Measurements from ENCODE around the gene GTF3C2. TPM values are rescaled to one million over a fixed set of nuclear protein-coding genes. Genes with fewer than 3 reads are reported as not detected.

Gene GTF3C2
- total and polyA plus RNA-seq, 4 donors = 9.7 to 20.6 (median 14.7) TPM

GRCh38 chr2:27393225-27393624 is 36.7 kb upstream of the GTF3C2 start (continued):
- TF ChIP-seq, protein P1, sequence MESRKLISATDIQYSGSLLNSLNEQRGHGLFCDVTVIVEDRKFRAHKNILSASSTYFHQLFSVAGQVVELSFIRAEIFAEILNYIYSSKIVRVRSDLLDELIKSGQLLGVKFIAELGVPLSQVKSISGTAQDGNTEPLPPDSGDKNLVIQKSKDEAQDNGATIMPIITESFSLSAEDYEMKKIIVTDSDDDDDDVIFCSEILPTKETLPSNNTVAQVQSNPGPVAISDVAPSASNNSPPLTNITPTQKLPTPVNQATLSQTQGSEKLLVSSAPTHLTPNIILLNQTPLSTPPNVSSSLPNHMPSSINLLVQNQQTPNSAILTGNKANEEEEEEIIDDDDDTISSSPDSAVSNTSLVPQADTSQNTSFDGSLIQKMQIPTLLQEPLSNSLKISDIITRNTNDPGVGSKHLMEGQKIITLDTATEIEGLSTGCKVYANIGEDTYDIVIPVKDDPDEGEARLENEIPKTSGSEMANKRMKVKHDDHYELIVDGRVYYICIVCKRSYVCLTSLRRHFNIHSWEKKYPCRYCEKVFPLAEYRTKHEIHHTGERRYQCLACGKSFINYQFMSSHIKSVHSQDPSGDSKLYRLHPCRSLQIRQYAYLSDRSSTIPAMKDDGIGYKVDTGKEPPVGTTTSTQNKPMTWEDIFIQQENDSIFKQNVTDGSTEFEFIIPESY (IDR thresholded peaks at IDR 0.05) = no peak
- TF ChIP-seq HNF4G (IDR thresholded peaks at IDR 0.05) = no peak

DNA sequence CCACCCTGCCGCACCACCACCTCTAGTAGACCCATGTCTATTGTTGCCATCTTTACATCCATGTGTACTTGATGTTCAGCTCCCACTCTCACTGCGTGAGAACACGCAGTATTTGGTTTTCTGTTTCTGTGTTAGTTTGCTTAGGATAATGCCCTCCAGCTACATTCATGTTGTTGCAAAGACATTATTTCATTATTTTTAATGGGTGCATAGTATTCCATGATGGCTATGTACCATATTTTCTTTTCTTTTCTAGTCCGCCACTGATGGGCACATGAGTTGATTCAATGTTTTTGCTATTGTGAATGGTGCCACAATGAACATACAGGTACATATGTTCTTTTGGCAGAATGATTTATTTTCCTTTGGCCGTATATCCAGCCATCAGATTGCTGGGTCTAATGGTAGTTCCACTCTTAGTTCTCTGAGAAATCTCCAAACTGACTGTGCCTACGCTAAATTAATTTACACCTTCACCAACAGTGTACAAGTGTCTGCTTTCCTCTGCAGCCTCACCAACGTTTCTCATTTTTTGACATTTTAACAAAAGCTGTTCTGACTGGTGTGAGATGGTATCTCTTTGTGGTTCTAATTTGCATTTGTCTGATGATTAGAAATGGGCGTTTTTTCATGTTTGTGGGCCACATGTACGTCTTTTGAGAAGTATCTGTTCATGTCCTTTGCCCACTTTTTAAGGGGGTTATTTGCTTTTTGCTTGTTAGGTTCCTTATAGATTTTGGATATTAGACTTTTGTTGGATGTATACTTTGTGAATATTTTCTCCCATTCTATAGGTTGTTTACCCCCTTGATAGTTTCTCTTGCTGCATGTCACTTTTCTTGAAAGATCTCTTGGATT is 34.5 kb upstream of the GTF3C2 start:
- TF ChIP-seq, protein P2, sequence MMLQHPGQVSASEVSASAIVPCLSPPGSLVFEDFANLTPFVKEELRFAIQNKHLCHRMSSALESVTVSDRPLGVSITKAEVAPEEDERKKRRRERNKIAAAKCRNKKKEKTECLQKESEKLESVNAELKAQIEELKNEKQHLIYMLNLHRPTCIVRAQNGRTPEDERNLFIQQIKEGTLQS (IDR thresholded peaks at IDR 0.05) = no peak
- TF ChIP-seq, protein P1 (IDR thresholded peaks at IDR 0.05) = no peak
- TF ChIP-seq RAD21 (IDR thresholded peaks at IDR 0.05) = no peak
- TF ChIP-seq YY1 (IDR thresholded peaks at IDR 0.05) = no peak
- no peak overlapping the region for H3K4me3 ChIP-seq (ENCODE audit: low read depth in 1 of 3, low read length in 3 of 3)
- 94% methylated on average over 9 of the region's 9 CpGs for WGBS
- no peak overlapping the region for H3K27ac ChIP-seq (ENCODE audit: low read depth in 1 of 2, low read length in 2 of 2)
- no peaks in the 10 kb centered on the region for H3K4me1 ChIP-seq (ENCODE audit: control insufficient read depth in 4 of 4, insufficient read depth in 4 of 4, low read length in 3 of 4)
- no peaks in the 10 kb centered on the region for H3K9me3 ChIP-seq (ENCODE audit: control insufficient read depth in 4 of 4, low read length in 3 of 4)
- H3K27me3 ChIP-seq (ENCODE audit: control insufficient read depth in 4 of 4, insufficient read depth in 4 of 4, low read length in 3 of 4) = no peaks in the 10 kb centered on the region
- no peak overlapping the region for H3K9ac ChIP-seq (ENCODE audit: low read depth in 1 of 2, low read length in 2 of 2)
- peaks cover 0 to 7% (median 2%) of the 10 kb centered on the region in 4 donors for H3K36me3 ChIP-seq (ENCODE audit: control insufficient read depth in 4 of 4, insufficient read depth in 3 of 4, low read depth in 1 of 4, low read length in 3 of 4)
- DNase-seq (ENCODE audit: low spot score) = no peak

GRCh38 chr2:27381577-27382181 is 25.1 kb upstream of the GTF3C2 start:
- 94% methylated on average over 10 of the region's 10 CpGs for WGBS
- Histone ChIP-seq H3K4me3 (ENCODE audit: low read depth in 1 of 3, low read length in 3 of 3) (no peak overlapping the region), H3K27ac (ENCODE audit: low read depth in 1 of 2, low read length in 2 of 2) (peak overlapping the region in 1 of 2 donors; percentile 94), H3K9ac (ENCODE audit: low read depth in 1 of 2, low read length in 2 of 2) (no peak overlapping the region), H3K9me3 (ENCODE audit: control insufficient read depth in 4 of 4, low read length in 3 of 4) (no peaks in the 10 kb centered on the region), H3K36me3 (ENCODE audit: control insufficient read depth in 4 of 4, insufficient read depth in 3 of 4, low read depth in 1 of 4, low read length in 3 of 4) (peaks cover 6 to 46% (median 22%) of the 10 kb centered on the region in 4 donors), H3K4me1 (ENCODE audit: control insufficient read depth in 4 of 4, insufficient read depth in 4 of 4, low read length in 3 of 4) (peaks cover 7 to 41% (median 35%) of the 10 kb centered on the region in 4 donors), H3K27me3 (ENCODE audit: control insufficient read depth in 4 of 4, insufficient read depth in 4 of 4, low read length in 3 of 4) (no peaks in the 10 kb centered on the region)
- no peak for DNase-seq (ENCODE audit: low spot score)
- no peak for TF ChIP-seq RAD21 (IDR thresholded peaks at IDR 0.05)
- no peak for TF ChIP-seq HNF4A (conservative IDR thresholded peaks at IDR 0.05)
- no peak for TF ChIP-seq JUND (IDR thresholded peaks at IDR 0.05)
- TF ChIP-seq NR2F2 (IDR thresholded peaks at IDR 0.05) = no peak
- TF ChIP-seq YY1 (IDR thresholded peaks at IDR 0.05) = no peak
- TF ChIP-seq REST (IDR thresholded peaks at IDR 0.05) = no peak
- no peak for TF ChIP-seq GABPA (IDR thresholded peaks at IDR 0.05 in 1 of 2, conservative IDR thresholded peaks at IDR 0.05 in 1 of 2)
- no peak for TF ChIP-seq FOXA2 (IDR thresholded peaks at IDR 0.05)
- TF ChIP-seq HNF4G (IDR thresholded peaks at IDR 0.05) = no peak
- TF ChIP-seq, protein P1 (IDR thresholded peaks at IDR 0.05) = no peak
- TF ChIP-seq EGR1 (IDR thresholded peaks at IDR 0.05; ENCODE audit: low read depth in 2 of 2) = no peak
- no peak for TF ChIP-seq SP1 (IDR thresholded peaks at IDR 0.05)
- TF ChIP-seq, protein P3, sequence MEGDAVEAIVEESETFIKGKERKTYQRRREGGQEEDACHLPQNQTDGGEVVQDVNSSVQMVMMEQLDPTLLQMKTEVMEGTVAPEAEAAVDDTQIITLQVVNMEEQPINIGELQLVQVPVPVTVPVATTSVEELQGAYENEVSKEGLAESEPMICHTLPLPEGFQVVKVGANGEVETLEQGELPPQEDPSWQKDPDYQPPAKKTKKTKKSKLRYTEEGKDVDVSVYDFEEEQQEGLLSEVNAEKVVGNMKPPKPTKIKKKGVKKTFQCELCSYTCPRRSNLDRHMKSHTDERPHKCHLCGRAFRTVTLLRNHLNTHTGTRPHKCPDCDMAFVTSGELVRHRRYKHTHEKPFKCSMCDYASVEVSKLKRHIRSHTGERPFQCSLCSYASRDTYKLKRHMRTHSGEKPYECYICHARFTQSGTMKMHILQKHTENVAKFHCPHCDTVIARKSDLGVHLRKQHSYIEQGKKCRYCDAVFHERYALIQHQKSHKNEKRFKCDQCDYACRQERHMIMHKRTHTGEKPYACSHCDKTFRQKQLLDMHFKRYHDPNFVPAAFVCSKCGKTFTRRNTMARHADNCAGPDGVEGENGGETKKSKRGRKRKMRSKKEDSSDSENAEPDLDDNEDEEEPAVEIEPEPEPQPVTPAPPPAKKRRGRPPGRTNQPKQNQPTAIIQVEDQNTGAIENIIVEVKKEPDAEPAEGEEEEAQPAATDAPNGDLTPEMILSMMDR (IDR thresholded peaks at IDR 0.05; ENCODE audit: low read depth, low read length, missing input control) = no peak
- TF ChIP-seq RXRA (IDR thresholded peaks at IDR 0.05) = no peak
- no peak for TF ChIP-seq TAF1 (conservative IDR thresholded peaks at IDR 0.05)

All from liver (tissue), 9 donors.